Stimulated activated CD4-positive, alpha-beta T cell treated with anti-CD3 and anti-CD28 coated beads, Interleukin-12 subunit alpha, Interleukin-12 subunit beta, amount 100 ng/mL, for 48 hours (primary cell): ENCODE results near the gene ASS1.
"Not testable (repeated sequence)": the region's sequence is repeated elsewhere in the genome, so short reads cannot be mapped to it uniquely, and the experiment has no call there.

ENCODE experiments used
- DNase-seq, 3 donors: peaks; one replicate each; pipeline ENCODE4 v3.0.0-alpha.2; 2020; ENCODE audit warnings: low read depth in 2 of 3, low spot score in 1 of 3

ASS1 gene

DNA sequence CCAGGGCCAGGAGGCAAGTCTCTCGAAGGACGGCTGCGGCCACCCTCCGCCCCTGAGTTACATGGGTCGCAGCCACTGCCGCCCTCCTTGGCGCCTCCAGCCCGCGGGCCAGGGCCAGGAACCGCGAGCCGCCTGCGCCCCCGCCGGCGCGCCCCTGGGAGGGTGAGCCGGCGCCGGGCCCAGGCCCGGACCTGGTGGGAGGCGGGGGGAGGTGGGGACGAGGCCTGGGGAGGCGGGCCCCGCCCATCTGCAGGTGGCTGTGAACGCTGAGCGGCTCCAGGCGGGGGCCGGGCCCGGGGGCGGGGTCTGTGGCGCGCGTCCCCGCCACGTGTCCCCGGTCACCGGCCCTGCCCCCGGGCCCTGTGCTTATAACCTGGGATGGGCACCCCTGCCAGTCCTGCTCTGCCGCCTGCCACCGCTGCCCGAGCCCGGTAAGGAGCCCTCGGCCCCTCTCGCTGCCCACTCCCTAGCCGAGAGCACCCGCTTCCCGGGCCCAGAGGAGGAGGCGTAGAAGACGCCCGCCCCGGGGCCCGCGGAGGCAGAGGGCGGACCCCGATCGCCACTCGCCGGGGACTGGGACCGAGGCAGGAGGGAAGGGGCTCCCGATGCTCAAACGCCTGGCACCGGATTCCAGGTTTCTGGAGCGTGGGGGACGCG lies at the start of gene ASS1:
ASS1 (plus strand) TSS at position 397 of the 657 bp plus-strand sequence. CDS start 7,268 bp downstream, outside the sequence.
- DNase-seq = peak; percentile 12 to 27 (median 15)

DNA sequence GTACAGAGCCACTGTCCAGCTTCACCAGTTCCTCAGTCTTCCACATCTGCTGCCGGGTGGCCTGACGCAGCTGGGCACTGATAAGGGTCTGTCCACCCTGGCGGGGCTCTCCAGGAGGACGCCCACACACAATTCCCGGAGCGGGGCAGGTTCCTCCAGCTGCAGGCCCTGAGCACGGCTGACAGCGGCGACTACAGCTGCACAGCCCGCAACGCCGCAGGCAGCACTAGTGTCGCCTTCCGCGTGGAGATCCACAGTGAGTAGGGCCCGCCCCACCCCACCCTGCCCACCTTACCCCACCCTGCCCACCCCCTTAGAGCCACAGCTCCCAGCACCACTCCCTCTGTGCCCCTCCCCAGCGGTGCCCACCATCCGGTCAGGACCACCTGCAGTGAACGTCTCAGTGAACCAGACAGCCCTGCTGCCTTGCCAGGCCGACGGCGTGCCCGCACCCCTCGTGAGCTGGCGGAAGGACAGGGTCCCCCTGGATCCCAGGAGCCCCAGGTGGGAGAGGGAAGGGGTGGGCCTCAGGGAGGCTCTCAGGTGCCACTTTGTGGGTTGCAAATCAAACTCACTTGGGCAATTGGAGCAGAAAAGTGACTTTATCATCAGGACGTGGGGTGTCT lies 48.8 kb upstream of the ASS1 start:
- DNase-seq = no peak

DNA sequence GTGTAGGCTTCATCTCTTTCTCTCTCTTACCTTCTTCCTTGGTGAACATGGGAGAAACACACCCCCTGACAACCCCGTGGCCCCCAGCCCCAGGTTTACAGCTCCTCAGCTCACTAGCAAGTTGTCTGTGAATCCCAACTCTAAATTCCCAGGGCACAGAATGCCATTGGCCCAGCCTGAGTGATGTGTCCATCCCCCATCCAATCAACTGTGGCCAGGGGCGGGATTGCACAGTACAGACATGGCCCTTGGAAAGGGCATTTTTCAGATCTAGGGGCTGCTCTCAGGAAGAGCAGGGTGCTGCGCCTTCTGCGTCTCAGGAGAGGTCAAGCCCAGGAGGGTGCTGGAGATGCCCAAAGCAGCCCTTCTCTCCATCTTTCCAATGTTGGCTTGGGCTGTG lies 48.2 kb upstream of the ASS1 start:
- DNase-seq = no peak

GRCh38 chr9:130398487-130399240 lies 46.1 kb upstream of the ASS1 start:
- DNase-seq = no peak

DNA sequence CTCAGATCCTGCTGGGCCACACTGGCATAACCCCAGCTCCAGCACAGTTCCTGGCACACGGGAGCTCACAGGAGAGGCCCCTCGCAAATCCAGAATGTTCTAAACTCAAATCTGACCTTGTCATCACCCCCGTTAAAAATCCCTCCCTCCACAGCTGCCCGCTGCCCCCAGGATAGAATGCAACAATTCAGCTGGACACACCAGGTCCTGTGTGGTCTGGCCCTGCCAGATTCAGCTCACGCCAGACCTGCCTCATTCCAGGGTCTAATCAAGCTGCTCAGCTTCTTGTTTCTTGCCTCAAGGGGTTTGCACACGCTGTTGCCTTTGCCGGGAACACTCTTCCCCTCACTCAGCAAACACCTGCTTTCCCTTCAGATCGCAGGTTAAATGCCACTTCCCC lies 45.0 kb upstream of the ASS1 start:
- no peak for DNase-seq

GRCh38 chr9:130400870-130401269 lies 43.9 kb upstream of the ASS1 start:
- no peak for DNase-seq

DNA sequence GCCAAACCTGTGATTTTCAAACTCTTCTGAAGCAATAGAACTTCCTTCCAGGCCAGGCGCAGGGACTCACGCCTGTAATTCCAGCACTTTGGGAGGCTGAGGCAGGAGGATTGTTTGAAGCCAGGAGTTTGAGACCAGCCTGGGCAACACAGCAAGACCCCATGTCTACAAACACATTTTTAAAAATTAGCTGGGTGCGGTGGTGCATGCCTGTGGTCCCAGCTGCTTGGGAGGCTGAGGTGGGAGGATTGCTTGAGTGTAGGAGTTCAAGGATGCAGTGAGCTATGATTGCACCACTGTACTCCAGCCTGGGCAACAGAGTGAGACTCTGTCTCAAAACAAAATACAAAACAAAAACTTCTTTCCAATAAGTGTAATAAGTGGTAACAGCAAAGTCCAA lies 43.0 kb upstream of the ASS1 start:
- not testable (repeated sequence) for DNase-seq

DNA sequence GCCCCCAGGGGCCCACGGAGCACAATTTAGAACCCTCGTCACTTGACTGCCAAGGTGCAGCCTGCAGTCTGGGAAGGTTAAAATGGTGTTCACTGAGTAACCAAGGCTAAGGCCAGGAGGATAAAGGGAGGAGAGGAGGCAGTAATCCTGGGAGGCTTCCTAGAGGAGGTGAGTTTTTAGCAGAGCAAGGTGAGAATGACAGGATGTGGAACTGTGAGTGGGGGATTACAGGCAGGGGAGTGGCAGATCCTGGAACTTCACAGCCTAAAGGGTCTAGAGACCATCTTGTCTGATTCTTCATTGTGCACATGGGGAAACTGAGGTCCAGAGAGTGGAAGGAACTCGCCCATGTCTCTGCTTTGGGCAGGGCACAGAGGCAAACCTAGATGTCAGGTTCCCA lies 42.5 kb upstream of the ASS1 start:
- no peak for DNase-seq

- no peak for DNase-seq
These were observed 41.9 kb upstream of the ASS1 start for GRCh38 chr9:130402645-130403440.

DNA sequence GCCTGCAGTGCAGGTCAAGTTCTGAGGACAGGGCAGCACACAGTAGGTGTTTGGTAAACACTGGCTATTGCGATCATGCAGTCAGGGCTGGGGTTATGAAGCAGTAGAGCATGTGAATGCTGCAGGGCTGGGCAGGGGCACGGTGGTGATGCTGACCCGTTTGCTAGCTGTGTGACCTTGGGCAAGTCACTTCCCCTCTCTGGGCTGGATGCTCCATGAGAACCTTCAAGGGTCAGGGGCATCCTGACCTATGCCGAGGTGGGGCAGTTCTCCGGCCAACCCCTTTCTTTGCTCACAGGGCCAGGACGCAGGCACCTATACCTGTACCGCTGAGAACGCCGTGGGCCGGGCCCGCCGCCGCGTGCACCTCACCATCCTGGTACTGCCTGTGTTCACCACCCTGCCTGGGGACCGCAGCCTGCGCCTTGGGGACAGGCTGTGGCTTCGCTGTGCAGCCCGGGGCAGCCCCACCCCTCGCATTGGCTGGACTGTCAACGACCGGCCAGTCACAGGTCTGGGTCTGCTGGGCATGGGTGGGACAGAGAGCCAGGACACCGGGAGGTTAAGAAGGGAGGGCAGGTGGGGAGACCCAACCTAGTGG lies 39.0 kb upstream of the ASS1 start:
- DNase-seq = no peak

DNA sequence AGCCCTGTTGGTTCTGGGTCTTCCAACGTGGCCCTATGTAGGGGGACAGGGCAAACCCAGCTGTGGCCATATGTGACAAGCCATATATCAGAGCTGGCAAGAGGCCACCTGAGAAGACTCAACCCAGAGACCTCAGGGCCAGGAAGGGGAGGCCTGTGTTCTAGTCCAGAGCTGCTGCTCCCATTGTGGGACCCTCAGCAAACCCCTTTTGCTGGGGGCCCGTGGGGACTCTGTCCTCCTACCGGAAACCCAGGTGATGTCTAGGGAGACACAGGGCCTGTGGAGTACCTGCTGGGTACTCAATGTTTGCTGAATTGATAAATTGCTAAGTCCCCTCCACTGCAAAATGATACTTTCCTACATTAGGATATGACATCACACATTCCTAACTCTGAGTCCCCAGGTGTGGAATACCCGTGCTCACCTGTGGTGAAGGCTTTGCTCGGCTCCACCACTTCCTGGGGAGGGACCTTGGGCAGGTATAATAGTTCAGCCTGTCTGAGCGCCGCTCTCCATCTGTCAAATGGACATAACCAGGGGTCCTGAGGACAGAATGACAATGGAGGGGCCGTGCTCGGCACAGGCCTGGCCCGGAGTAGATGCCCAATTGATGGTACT lies 38.4 kb upstream of the ASS1 start:
- no peak for DNase-seq

- DNase-seq = no peak
These were observed 36.7 kb upstream of the ASS1 start for GRCh38 chr9:130407916-130408663.

- no peak for DNase-seq
These were observed 36.1 kb upstream of the ASS1 start for GRCh38 chr9:130408669-130409068.

DNA sequence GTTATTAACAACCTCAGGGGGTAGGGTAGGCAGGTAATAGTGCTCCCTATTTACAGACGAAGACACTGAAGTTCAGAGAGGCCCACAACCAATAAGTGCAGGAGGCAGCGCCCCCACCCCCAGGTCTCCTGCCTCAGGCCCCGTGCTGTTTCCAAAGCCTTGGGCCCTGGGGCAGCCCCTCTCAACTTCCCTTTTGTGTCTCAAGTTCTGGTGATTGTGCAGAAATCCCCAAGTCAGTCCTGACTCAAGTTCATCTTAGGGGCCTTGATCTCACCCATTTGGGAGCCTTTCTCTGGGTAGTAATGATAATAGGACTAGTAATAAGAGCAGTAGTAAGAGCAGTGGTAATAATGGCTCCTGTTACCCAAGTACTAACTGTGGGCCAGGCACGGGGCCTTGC lies 35.5 kb upstream of the ASS1 start:
- no peak for DNase-seq

- DNase-seq = no peak
These were observed 34.3 kb upstream of the ASS1 start for GRCh38 chr9:130410443-130410842.

DNA sequence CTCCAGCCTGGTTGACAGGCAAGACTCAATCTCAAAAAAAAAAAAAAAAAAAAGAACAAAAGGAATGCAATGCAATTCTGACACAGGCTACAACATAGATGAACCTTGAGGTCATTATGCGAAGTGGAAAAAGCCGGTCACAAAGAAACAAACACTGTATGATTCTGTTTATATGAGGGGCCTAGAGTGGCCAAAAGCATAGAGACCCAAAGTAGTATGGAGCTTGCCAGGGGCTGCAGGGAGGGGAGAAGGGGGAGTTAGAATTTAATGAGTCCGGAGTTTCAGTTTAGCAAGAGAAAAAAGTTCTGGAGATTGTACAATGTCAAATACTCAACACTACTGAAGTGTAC lies 33.2 kb upstream of the ASS1 start:
- no peak for DNase-seq

- DNase-seq = no peak
These were observed 30.6 kb upstream of the ASS1 start for GRCh38 chr9:130414081-130414731.

DNA sequence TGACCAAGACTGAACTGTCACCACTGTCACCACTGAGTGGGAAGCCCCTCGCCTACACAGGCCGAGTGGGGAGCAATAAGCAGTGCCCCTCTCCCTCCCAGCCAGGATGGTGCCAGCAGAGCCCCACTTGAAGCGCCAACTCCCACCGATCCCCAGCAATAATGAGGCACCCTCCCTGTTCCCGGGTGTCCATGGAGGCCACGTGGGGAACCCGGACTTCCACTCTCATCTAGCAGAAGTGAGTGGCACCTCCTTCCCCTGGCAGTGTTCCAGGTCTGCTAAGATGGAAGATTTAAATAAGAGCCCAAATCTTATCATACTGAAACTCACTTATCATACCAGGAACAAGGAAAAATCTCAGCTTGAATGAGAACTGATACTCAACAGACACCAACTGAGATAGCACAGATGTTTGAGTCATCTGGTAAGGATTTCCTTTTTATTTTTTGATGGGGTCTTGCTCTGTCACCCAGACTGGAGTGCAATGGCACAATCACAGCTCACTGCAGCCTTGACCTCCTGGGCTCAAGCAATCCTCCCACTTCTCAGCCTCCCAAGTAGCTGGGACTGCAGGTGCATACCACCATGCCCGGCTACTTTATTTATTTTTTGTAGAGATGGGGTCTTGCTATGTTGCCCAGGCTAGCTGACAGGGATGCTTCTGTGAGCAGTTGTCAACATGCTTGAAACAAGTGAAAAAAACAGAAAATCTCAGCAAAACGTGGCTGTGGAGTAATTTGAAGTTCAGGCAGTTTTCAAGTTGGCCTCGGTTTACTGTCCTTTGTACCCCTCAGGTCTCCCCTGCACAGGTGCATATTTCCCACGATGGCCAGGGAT lies 29.6 kb upstream of the ASS1 start:
- DNase-seq = no peak

DNA sequence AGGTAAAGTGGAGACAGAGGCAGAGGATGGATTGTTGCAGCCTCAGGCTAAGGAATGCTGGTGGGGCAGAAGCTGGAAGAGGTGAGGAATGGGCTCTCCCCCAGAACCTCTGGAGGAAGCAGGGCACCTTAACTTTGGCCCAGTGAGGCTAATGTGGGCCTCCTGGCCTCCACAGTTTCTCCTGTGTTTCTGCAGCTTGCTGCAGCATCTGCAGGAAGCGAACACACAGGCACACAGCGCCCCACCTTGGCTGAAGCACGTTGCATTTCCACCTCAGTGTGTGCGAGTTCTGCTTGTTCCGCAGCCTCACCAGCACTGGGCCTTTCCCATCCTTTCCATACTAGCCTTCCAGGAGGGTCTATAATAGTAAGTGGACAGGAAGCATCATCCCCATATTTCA lies 27.2 kb upstream of the ASS1 start:
- no peak for DNase-seq
